Neural progenitor cell (in vitro differentiated cells): ENCODE data around the gene PCSK4. TPM values are rescaled to one million over a fixed set of nuclear protein-coding genes. Genes with fewer than 3 reads are reported as not detected.
A peak's percentile ranks its signal among the peaks of the same experiment; 100 is the strongest.

Experiments used
- DNase-seq: peaks from one replicate; pipeline ENCODE4 v3.0.0-alpha.2; 2016; ENCODE audit warnings: low spot score
- H2AFZ ChIP-seq: fragments of 200-600 bp; sonication (generic); replicated peaks from 2 replicates; pipeline ENCODE4 v1.6.1; 2016; ENCODE audit warnings: antibody characterized with exemption
- H3F3A ChIP-seq: fragments of 200-600 bp; sonication (generic); 2 replicates; pipeline ENCODE4 v1.6.1; 2016; ENCODE audit warnings: antibody characterized with exemption, low read depth
- H3K27ac ChIP-seq: fragments of 200-600 bp; sonication (generic); 2 replicates; pipeline ENCODE4 v1.5.1; 2016; ENCODE audit warnings: mild to moderate bottlenecking
- H3K27me3 ChIP-seq: fragments of 200-600 bp; sonication (generic); 2 replicates; pipeline ENCODE4 v1.6.1; 2016; ENCODE audit warnings: mild to moderate bottlenecking, moderate library complexity
- H3K36me3 ChIP-seq: fragments of 200-600 bp; sonication (generic); 2 replicates; pipeline ENCODE4 v1.5.1; 2016
- H3K4me1 ChIP-seq: fragments of 200-600 bp; sonication (generic); 2 replicates; pipeline ENCODE4 v1.6.1; 2016; ENCODE audit warnings: mixed run types
- H3K4me2 ChIP-seq: fragments of 200-600 bp; sonication (generic); 2 replicates; pipeline ENCODE4 v1.6.1; 2016
- H3K4me3 ChIP-seq: fragments of 200-600 bp; sonication (generic); 2 replicates; pipeline ENCODE4 v1.5.1; 2016
- H3K79me2 ChIP-seq: fragments of 200-600 bp; sonication (generic); 2 replicates; pipeline ENCODE4 v1.6.1; 2016; ENCODE audit warnings: low read depth
- H3K9ac ChIP-seq: fragments of 200-600 bp; sonication (generic); 2 replicates; pipeline ENCODE4 v1.6.1; 2016
- H3K9me3 ChIP-seq: fragments of 200-600 bp; sonication (generic); 2 replicates; pipeline ENCODE4 v1.5.1; 2016; ENCODE audit warnings: low read depth
- H4K20me1 ChIP-seq: fragments of 200-600 bp; sonication (generic); 2 replicates; pipeline ENCODE4 v1.6.1; 2016; ENCODE audit warnings: low read depth
- H3K27ac Mint-ChIP-seq: 3 replicates; pipeline ENCODE4 v1.8.0; 2021; ENCODE audit warnings: mixed read lengths
- H3K27me3 Mint-ChIP-seq: 2 replicates; pipeline ENCODE4 v1.8.0; 2022; ENCODE audit warnings: low read depth, mild to moderate bottlenecking, inconsistent platforms, moderate library complexity, mixed read lengths; ENCODE audit not compliant: insufficient read depth
- H3K36me3 Mint-ChIP-seq: 3 replicates; pipeline ENCODE4 v1.8.0; 2021; ENCODE audit warnings: mixed read lengths
- H3K4me1 Mint-ChIP-seq: 3 replicates; pipeline ENCODE4 v1.8.0; 2021; ENCODE audit warnings: mixed read lengths
- H3K4me3 Mint-ChIP-seq: 3 replicates; pipeline ENCODE4 v1.8.0; 2021; ENCODE audit warnings: mild to moderate bottlenecking, moderate library complexity, mixed read lengths
- H3K9me3 Mint-ChIP-seq: 3 replicates; pipeline ENCODE4 v1.8.0; 2020; ENCODE audit warnings: mixed read lengths
- EZH2 ChIP-seq: fragments of 200-600 bp; sonication (generic); IDR thresholded peaks from 2 replicates; pipeline ENCODE4 v1.6.1; 2017; ENCODE audit warnings: antibody characterized with exemption, mild to moderate bottlenecking, moderate library complexity
- EZH2phosphoT487 ChIP-seq: fragments of 200-600 bp; sonication (generic); IDR thresholded peaks from 2 replicates; pipeline ENCODE4 v1.6.1; 2017; ENCODE audit warnings: antibody characterized with exemption
- total RNA-seq: library from RNA; depleted of rRNA; stranded (reverse); fragments of >200 nt; gene quantifications from 2 replicates; pipeline ENCODE4 v1.2.3, GENCODE V29; 2015; ENCODE audit warnings: low replicate concordance
- TF ChIP-seq, protein P1 (sequence below): fragments of 200-600 bp; sonication (generic); IDR thresholded peaks from 2 replicates; pipeline ENCODE4 v1.5.1; 2017; ENCODE audit warnings: antibody characterized with exemption, mild to moderate bottlenecking

The PCSK4 gene
- total RNA-seq, 1 donor from 2014 or later = 3.6 TPM

DNA sequence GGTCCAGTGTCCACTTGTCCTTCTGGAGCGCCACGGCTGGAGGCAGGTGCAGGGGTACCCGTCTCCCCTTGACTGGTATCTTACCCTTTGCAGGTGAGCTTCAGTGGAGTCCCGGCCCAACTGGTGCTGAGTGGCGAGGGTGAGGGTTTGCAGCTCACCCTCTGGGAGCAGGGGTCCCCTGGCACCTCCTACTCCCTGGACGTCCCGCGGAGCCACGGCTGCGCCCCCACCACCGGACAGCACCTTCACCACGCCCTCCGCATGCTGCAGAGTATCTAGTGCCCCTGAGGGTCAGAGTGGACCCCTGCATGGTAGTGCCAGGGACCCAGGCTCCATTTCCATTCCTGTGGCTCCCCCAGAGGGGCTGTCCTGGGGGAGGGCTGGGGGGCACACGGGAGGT lies 44.8 kb upstream of the PCSK4 start:
- Histone ChIP-seq H3K36me3 (no peaks in the 10 kb centered on the region), H3K4me2 (no peak overlapping the region), H3K4me3 (no peak overlapping the region), H3K27ac (no peak overlapping the region), H3F3A (no peaks in the 10 kb centered on the region), H3K4me1 (no peaks in the 10 kb centered on the region), H3K79me2 (no peaks in the 10 kb centered on the region), H2AFZ (no peak overlapping the region), H3K9ac (no peak overlapping the region), H3K27me3 (no peaks in the 10 kb centered on the region), H3K9me3 (no peaks in the 10 kb centered on the region), H4K20me1 (no peaks in the 10 kb centered on the region)
- Mint-ChIP-seq H3K4me1 (no peaks in the 10 kb centered on the region), H3K27ac (no peak overlapping the region), H3K27me3 (peaks cover 2% of the 10 kb centered on the region), H3K9me3 (no peaks in the 10 kb centered on the region), H3K36me3 (no peaks in the 10 kb centered on the region), H3K4me3 (no peak overlapping the region)
- no peak for DNase-seq
- TF ChIP-seq EZH2 (no peak), EZH2phosphoT487 (no peak)
- TF ChIP-seq, protein P1, sequence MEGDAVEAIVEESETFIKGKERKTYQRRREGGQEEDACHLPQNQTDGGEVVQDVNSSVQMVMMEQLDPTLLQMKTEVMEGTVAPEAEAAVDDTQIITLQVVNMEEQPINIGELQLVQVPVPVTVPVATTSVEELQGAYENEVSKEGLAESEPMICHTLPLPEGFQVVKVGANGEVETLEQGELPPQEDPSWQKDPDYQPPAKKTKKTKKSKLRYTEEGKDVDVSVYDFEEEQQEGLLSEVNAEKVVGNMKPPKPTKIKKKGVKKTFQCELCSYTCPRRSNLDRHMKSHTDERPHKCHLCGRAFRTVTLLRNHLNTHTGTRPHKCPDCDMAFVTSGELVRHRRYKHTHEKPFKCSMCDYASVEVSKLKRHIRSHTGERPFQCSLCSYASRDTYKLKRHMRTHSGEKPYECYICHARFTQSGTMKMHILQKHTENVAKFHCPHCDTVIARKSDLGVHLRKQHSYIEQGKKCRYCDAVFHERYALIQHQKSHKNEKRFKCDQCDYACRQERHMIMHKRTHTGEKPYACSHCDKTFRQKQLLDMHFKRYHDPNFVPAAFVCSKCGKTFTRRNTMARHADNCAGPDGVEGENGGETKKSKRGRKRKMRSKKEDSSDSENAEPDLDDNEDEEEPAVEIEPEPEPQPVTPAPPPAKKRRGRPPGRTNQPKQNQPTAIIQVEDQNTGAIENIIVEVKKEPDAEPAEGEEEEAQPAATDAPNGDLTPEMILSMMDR = no peak

DNA sequence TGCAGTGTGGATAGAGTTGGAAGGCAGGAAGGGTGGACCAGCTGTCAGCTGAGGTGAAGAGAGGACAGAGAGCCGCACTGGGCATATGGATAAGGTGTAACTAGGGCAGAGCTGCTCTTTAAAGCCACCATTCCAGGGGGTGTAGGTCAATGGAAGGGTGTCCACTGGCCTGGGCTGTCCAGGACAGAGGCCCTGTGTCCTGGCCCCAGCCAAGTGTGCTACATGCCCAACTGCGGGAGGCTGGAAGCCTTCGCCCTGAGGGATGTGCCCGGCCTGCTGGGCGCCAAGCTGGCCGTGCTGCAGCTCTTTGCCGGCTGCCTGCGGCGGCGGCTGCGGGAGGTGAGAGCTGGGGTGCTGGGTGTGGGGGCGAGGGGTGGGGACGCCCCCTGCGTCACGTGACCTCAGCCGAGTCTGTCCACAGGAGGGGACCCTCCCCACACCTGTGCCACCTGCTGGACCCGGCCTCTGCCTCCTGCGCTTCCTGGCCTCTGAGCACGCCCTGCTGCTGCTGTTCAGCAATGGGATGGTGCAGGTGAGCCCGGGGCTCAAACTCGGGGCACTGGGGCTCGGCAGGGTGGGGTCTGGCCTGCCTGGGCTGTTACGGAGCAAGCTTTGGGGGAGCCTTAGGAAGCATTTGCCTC lies 43.5 kb upstream of the PCSK4 start:
- no peaks in the 10 kb centered on the region for H3K4me1 Mint-ChIP-seq
- TF ChIP-seq EZH2 (no peak), EZH2phosphoT487 (no peak)
- TF ChIP-seq, protein P1 = no peak
- H3F3A ChIP-seq = no peaks in the 10 kb centered on the region
- no peak for DNase-seq
- H3K27ac Mint-ChIP-seq = peak overlapping the region; percentile 87
- no peak overlapping the region for H3K4me2 ChIP-seq
- H3K27ac ChIP-seq = no peak overlapping the region
- no peak overlapping the region for H3K4me3 Mint-ChIP-seq
- H3K9me3 ChIP-seq = no peaks in the 10 kb centered on the region
- no peak overlapping the region for H3K9ac ChIP-seq
- H3K4me3 ChIP-seq = no peak overlapping the region
- no peaks in the 10 kb centered on the region for H3K36me3 ChIP-seq
- no peak overlapping the region for H2AFZ ChIP-seq
- no peaks in the 10 kb centered on the region for H3K9me3 Mint-ChIP-seq
- no peaks in the 10 kb centered on the region for H3K79me2 ChIP-seq
- no peaks in the 10 kb centered on the region for H3K36me3 Mint-ChIP-seq
- no peaks in the 10 kb centered on the region for H3K27me3 ChIP-seq
- H3K4me1 ChIP-seq = no peaks in the 10 kb centered on the region
- H4K20me1 ChIP-seq = no peaks in the 10 kb centered on the region
- H3K27me3 Mint-ChIP-seq = peaks cover 2% of the 10 kb centered on the region

DNA sequence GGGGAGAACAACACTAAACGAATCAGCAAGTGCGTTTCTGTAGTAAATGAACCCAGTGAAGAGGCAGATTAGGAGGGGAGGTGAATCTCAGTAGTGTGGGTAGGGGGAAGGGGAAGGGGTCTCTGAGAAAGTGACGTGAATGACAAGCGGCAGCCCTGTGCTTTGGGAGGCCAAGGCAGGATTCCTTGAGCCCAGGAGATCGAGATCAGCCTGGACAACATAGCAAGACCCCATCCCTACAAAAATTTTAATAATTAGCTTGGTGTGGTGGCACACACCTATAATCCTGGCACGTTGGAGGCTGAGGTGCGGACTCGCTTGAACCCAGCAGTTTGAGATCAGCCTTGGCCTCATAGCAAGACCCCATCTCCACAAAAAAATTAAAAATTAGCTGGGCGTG lies 41.9 kb upstream of the PCSK4 start:
- Mint-ChIP-seq H3K4me1 (no peaks in the 10 kb centered on the region), H3K9me3 (no peaks in the 10 kb centered on the region), H3K27me3 (peaks cover 2% of the 10 kb centered on the region), H3K4me3 (no peak overlapping the region), H3K27ac (no peak overlapping the region), H3K36me3 (no peaks in the 10 kb centered on the region)
- Histone ChIP-seq H4K20me1 (no peaks in the 10 kb centered on the region), H3K4me2 (no peak overlapping the region), H3K9ac (no peak overlapping the region), H3K4me1 (no peaks in the 10 kb centered on the region), H2AFZ (no peak overlapping the region), H3K36me3 (no peaks in the 10 kb centered on the region), H3K27me3 (peaks cover 9% of the 10 kb centered on the region), H3K27ac (no peak overlapping the region), H3K9me3 (no peaks in the 10 kb centered on the region), H3F3A (no peaks in the 10 kb centered on the region), H3K4me3 (no peak overlapping the region), H3K79me2 (no peaks in the 10 kb centered on the region)
- no peak for TF ChIP-seq EZH2
- TF ChIP-seq, protein P1 = no peak
- TF ChIP-seq EZH2phosphoT487 = no peak
- no peak for DNase-seq
